Measurements from ENCODE around the gene CFAP46. TPM values are rescaled to one million over a fixed set of nuclear protein-coding genes. Genes with fewer than 3 reads are reported as not detected.

Gene CFAP46
- total and polyA plus RNA-seq, 2 of the 4 experiments (the other 2 are of a cell fraction) = 1.3 to 1.8 TPM

DNA sequence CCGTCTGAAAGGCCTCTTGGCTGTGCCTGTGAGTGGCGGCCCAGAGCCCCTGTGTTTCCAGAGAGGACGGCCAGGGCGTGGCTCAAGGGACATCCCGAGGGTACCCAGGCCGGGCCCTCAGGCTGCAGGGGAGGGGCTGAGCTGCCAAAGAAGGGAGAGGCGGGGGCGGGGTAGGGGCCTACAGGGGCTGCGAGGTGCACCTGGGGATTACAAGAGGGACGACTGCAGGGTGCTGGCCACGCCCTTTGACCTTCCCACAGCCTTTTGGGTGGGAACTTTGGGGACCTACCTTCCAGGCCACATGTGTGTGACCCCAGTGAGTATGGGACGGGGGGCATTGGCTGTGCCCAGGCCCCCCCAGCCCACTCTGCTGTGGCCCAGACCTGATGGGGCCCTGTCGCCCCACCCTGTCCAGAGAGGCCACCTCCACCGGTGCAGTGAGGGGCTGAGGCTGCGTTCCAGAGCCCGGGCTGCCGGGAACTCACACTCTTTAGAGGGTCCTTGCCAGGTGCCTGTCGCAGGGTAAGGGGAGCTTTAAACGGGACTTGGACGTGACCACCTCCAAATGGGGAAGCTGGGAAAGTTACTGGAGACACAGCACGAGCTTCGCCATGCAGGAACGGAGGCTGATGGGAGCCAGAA, 137.5 kb downstream of the CFAP46 start:
- peaks cover 5% of the 10 kb centered on the region for H3K9me3 ChIP-seq (ENCODE audit: control insufficient read depth, insufficient read depth, low read length)
- no peak overlapping the region for H3K9ac ChIP-seq (ENCODE audit: low read depth, low read length)
- H3K4ac ChIP-seq (ENCODE audit: low read depth, low read length) = no peak overlapping the region
- H2BK5ac ChIP-seq (ENCODE audit: low read depth, low read length, poor library complexity, severe bottlenecking) = no peak overlapping the region
- WGBS, 2 experiments (ENCODE audit: extremely low coverage in 2 of 2, insufficient read length in 1 of 2) = 70% methylated on average over 4 of the region's 23 CpGs; no CpG with 5 or more reads in 1 of the 2 experiments
- ChIA-PET POLR2A (ENCODE audit: unreplicated experiment) (no interaction called here), CTCF (no interaction called here)
- BruUV-seq (replicated peaks) = no TSS peak
- TF ChIP-seq USF2 (IDR thresholded peaks at IDR 0.05; ENCODE audit: low read depth, low read length) (no peak), MXI1 (IDR thresholded peaks at IDR 0.05; ENCODE audit: borderline replicate concordance, low read depth, low read length) (no peak), FOS (IDR thresholded peaks at IDR 0.05; ENCODE audit: low read depth, low read length) (no peak), CEBPB (IDR thresholded peaks at IDR 0.05; ENCODE audit: low read depth, low read length) (no peak), BHLHE40 (IDR thresholded peaks at IDR 0.05; ENCODE audit: low read depth, low read length) (no peak), NFE2L2 (IDR thresholded peaks at IDR 0.05; ENCODE audit: low read depth, low read length) (no peak), MAZ (IDR thresholded peaks at IDR 0.05; ENCODE audit: borderline replicate concordance, low read depth, low read length) (no peak), RCOR1 (IDR thresholded peaks at IDR 0.05; ENCODE audit: insufficient replicate concordance, low read length) (no peak)
- TF ChIP-seq, protein P1, sequence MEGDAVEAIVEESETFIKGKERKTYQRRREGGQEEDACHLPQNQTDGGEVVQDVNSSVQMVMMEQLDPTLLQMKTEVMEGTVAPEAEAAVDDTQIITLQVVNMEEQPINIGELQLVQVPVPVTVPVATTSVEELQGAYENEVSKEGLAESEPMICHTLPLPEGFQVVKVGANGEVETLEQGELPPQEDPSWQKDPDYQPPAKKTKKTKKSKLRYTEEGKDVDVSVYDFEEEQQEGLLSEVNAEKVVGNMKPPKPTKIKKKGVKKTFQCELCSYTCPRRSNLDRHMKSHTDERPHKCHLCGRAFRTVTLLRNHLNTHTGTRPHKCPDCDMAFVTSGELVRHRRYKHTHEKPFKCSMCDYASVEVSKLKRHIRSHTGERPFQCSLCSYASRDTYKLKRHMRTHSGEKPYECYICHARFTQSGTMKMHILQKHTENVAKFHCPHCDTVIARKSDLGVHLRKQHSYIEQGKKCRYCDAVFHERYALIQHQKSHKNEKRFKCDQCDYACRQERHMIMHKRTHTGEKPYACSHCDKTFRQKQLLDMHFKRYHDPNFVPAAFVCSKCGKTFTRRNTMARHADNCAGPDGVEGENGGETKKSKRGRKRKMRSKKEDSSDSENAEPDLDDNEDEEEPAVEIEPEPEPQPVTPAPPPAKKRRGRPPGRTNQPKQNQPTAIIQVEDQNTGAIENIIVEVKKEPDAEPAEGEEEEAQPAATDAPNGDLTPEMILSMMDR (conservative IDR thresholded peaks at IDR 0.05; ENCODE audit: low read depth, low read length) = no peak
- TF ChIP-seq, protein P2, sequence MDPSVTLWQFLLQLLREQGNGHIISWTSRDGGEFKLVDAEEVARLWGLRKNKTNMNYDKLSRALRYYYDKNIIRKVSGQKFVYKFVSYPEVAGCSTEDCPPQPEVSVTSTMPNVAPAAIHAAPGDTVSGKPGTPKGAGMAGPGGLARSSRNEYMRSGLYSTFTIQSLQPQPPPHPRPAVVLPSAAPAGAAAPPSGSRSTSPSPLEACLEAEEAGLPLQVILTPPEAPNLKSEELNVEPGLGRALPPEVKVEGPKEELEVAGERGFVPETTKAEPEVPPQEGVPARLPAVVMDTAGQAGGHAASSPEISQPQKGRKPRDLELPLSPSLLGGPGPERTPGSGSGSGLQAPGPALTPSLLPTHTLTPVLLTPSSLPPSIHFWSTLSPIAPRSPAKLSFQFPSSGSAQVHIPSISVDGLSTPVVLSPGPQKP (IDR thresholded peaks at IDR 0.05; ENCODE audit: borderline replicate concordance, low read depth, low read length) = no peak
- no peak overlapping the region for H2BK20ac ChIP-seq (ENCODE audit: low read depth, low read length)
- no peak overlapping the region for H2AK9ac ChIP-seq (replicated peaks; ENCODE audit: low read depth, low read length, poor library complexity)
- dilution Hi-C loops (cut with HindIII; ENCODE audit: low sequenced_read_pairs, unreplicated experiment) (no loop called here), in situ Hi-C loops (cut with MboI; ENCODE audit: low sequenced_read_pairs) (no loop called here), intact Hi-C loops (cut with micrococcal nuclease) (no loop called here)
- H4K5ac ChIP-seq (ENCODE audit: low read depth, low read length) = no peak overlapping the region
- H3K27ac ChIP-seq (ENCODE audit: insufficient read depth, low read length) = no peak overlapping the region
- no peaks in the 10 kb centered on the region for H3K4me1 ChIP-seq (ENCODE audit: control insufficient read depth, insufficient read depth, low read length)
- no peak overlapping the region for H3K4me3 ChIP-seq (ENCODE audit: insufficient read depth, low read depth, low read length)
- H2BK120ac ChIP-seq (ENCODE audit: low read depth, low read length) = no peak overlapping the region
- H3K36me3 ChIP-seq (ENCODE audit: control insufficient read depth, insufficient read depth, low read length) = no peaks in the 10 kb centered on the region
- DNase-seq = no peak
- H3K79me1 ChIP-seq (ENCODE audit: low read depth in 1 of 2, low read length in 2 of 2) = no peaks in the 10 kb centered on the region
- no peak overlapping the region for H2AK5ac ChIP-seq (ENCODE audit: low read depth, low read length)
- no peak overlapping the region for H2BK15ac ChIP-seq (ENCODE audit: low read depth, low read length)
- H4K8ac ChIP-seq (ENCODE audit: low read depth in 2 of 2, low read length in 2 of 2) = no peak overlapping the region
- no peak overlapping the region for H3K4me2 ChIP-seq (ENCODE audit: low read depth, low read length)
- H3K23ac ChIP-seq (ENCODE audit: low read depth, low read length) = no peak overlapping the region
- no peaks in the 10 kb centered on the region for H4K20me1 ChIP-seq (ENCODE audit: insufficient read depth, low read length)
- no peak for ATAC-seq (ENCODE audit: low read depth)
- peaks cover 27% of the 10 kb centered on the region; the same call in 1 of the 2 replicates for H3K27me3 ChIP-seq (ENCODE audit: control insufficient read depth, insufficient read depth, low read length)
- no peaks in the 10 kb centered on the region for H3K9me1 ChIP-seq (ENCODE audit: insufficient read depth, low read length)
- H3K18ac ChIP-seq (ENCODE audit: low read depth, low read length) = no peak overlapping the region
- H2AFZ ChIP-seq (replicated peaks; ENCODE audit: low read length, poor library complexity) = no peak overlapping the region
- no peak overlapping the region for H3K14ac ChIP-seq (replicated peaks; ENCODE audit: low read depth, low read length)
- H3K56ac ChIP-seq (ENCODE audit: extremely low read depth, insufficient read depth, low read length) = no peak overlapping the region
- no peak overlapping the region for H4K91ac ChIP-seq (ENCODE audit: insufficient read depth, low read depth, low read length)
